ENCODE data around the gene ZBTB43.

The ZBTB43 gene

DNA sequence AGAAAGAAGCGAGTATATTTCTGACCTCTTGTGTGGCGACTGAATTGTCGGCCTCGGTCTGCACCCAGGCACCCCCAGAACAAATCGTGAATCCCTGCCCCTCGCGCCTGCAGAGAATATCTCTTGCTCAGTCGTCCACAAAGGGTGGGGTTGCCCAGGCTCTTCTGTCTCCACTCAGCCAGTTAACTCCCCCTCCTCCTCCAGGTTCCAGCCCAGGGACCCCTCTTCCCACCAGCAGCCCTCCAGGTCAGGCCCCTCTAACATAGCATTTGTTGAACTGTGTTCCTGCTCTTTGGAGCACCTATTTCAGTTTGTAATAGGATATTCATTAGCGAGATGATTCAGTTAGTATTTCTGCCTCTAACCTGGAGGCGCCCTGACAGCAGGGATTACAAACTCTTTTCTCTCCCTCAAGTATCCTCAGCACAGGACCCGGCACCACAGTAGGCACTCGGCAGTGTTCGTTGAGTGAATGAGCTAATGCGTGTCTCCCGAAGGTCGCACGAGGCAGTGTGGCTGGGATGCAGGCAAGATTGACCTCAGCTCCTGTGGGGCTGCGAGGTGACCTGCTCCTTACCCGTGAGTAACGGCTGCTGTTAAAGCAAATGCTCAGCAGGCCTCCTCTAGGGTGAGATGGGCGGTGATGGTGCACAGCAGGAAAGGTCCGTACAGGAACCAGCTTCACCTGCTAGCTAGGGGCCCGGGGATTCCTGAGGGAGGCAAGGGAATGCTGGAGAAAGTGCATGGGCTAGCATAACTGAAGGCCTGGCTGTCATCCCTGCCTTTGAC lies 81.4 kb downstream of the ZBTB43 start:
- no peak for DNase-seq (ENCODE audit: low read depth, low spot score)

DNA sequence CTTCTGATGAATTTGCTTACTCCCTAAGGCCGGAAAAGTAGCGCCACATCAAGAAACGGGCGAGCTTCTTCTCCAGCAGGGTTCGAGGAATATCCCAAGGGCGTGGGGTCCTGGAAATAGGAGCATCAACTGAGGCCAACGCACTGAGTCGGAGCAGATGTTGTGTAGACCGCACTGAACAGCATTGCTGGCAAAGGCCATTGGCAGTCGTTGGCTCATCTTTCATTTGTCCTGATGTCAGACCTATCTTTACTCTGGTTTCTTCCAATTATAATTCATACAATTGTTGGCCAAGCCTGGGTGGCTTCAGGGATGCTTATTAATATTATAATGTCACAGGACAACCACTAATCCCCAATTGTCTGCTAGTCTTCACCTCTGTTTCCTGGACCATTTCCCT lies 82.1 kb downstream of the ZBTB43 start:
- DNase-seq (ENCODE audit: low read depth, low spot score) = no peak
